Neural progenitor cell (in vitro differentiated cells): ENCODE measurements around the gene PPM1H. TPM values are rescaled to one million over a fixed set of nuclear protein-coding genes. Genes with fewer than 3 reads are reported as not detected.
A peak's percentile ranks its signal among the peaks of the same experiment; 100 is the strongest.

Source experiments
- DNase-seq: peaks from one replicate; pipeline ENCODE4 v3.0.0-alpha.2; 2016; ENCODE audit warnings: low spot score
- H2AFZ ChIP-seq: fragments of 200-600 bp; sonication (generic); replicated peaks from 2 replicates; pipeline ENCODE4 v1.6.1; 2016; ENCODE audit warnings: antibody characterized with exemption
- H3F3A ChIP-seq: fragments of 200-600 bp; sonication (generic); 2 replicates; pipeline ENCODE4 v1.6.1; 2016; ENCODE audit warnings: antibody characterized with exemption, low read depth
- H3K27ac ChIP-seq: fragments of 200-600 bp; sonication (generic); 2 replicates; pipeline ENCODE4 v1.5.1; 2016; ENCODE audit warnings: mild to moderate bottlenecking
- H3K27me3 ChIP-seq: fragments of 200-600 bp; sonication (generic); 2 replicates; pipeline ENCODE4 v1.6.1; 2016; ENCODE audit warnings: mild to moderate bottlenecking, moderate library complexity
- H3K36me3 ChIP-seq: fragments of 200-600 bp; sonication (generic); 2 replicates; pipeline ENCODE4 v1.5.1; 2016
- H3K4me1 ChIP-seq: fragments of 200-600 bp; sonication (generic); 2 replicates; pipeline ENCODE4 v1.6.1; 2016; ENCODE audit warnings: mixed run types
- H3K4me2 ChIP-seq: fragments of 200-600 bp; sonication (generic); 2 replicates; pipeline ENCODE4 v1.6.1; 2016
- H3K4me3 ChIP-seq: fragments of 200-600 bp; sonication (generic); 2 replicates; pipeline ENCODE4 v1.5.1; 2016
- H3K79me2 ChIP-seq: fragments of 200-600 bp; sonication (generic); 2 replicates; pipeline ENCODE4 v1.6.1; 2016; ENCODE audit warnings: low read depth
- H3K9ac ChIP-seq: fragments of 200-600 bp; sonication (generic); 2 replicates; pipeline ENCODE4 v1.6.1; 2016
- H3K9me3 ChIP-seq: fragments of 200-600 bp; sonication (generic); 2 replicates; pipeline ENCODE4 v1.5.1; 2016; ENCODE audit warnings: low read depth
- H4K20me1 ChIP-seq: fragments of 200-600 bp; sonication (generic); 2 replicates; pipeline ENCODE4 v1.6.1; 2016; ENCODE audit warnings: low read depth
- H3K27ac Mint-ChIP-seq: 3 replicates; pipeline ENCODE4 v1.8.0; 2021; ENCODE audit warnings: mixed read lengths
- H3K27me3 Mint-ChIP-seq: 2 replicates; pipeline ENCODE4 v1.8.0; 2022; ENCODE audit warnings: low read depth, mild to moderate bottlenecking, inconsistent platforms, moderate library complexity, mixed read lengths; ENCODE audit not compliant: insufficient read depth
- H3K36me3 Mint-ChIP-seq: 3 replicates; pipeline ENCODE4 v1.8.0; 2021; ENCODE audit warnings: mixed read lengths
- H3K4me1 Mint-ChIP-seq: 3 replicates; pipeline ENCODE4 v1.8.0; 2021; ENCODE audit warnings: mixed read lengths
- H3K4me3 Mint-ChIP-seq: 3 replicates; pipeline ENCODE4 v1.8.0; 2021; ENCODE audit warnings: mild to moderate bottlenecking, moderate library complexity, mixed read lengths
- H3K9me3 Mint-ChIP-seq: 3 replicates; pipeline ENCODE4 v1.8.0; 2020; ENCODE audit warnings: mixed read lengths
- EZH2 ChIP-seq: fragments of 200-600 bp; sonication (generic); IDR thresholded peaks from 2 replicates; pipeline ENCODE4 v1.6.1; 2017; ENCODE audit warnings: antibody characterized with exemption, mild to moderate bottlenecking, moderate library complexity
- EZH2phosphoT487 ChIP-seq: fragments of 200-600 bp; sonication (generic); IDR thresholded peaks from 2 replicates; pipeline ENCODE4 v1.6.1; 2017; ENCODE audit warnings: antibody characterized with exemption
- total RNA-seq: library from RNA; depleted of rRNA; stranded (reverse); fragments of >200 nt; gene quantifications from 2 replicates; pipeline ENCODE4 v1.2.3, GENCODE V29; 2015; ENCODE audit warnings: low replicate concordance
- TF ChIP-seq, protein P1 (sequence below): fragments of 200-600 bp; sonication (generic); IDR thresholded peaks from 2 replicates; pipeline ENCODE4 v1.5.1; 2017; ENCODE audit warnings: antibody characterized with exemption, mild to moderate bottlenecking

PPM1H gene
- total RNA-seq, 1 donor from 2014 or later = 4.6 TPM

DNA sequence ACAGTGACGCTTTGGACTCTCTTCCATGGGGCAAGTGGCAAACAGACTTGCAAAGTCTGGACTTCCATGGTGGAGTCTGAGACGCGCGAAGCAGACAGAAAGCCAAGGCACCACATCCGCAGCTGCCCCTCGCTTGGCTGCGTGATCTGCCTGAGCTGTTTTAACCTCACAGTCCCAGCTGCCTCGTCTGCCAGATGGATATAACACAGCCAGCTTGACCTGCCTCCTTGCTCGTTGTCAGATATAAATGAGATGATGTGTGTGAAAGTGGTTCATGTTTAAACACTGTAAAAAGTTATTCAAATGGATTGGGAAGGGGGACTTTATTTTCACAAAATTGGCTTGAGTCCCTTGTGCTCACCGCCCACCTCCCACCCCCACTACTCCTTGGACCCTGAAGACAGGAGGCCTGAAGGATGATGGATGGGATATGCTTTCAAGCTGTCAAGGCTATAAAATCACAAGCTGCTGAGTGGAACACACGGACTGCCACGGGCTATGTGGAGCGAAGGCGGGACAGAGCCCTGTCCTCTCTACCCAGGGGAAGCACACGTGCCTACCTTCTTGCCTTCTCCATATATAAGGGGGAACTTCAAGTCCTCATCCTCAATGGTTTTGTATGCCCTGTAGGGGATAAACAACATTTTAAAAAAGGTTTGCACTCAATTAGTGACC is 241.4 kb downstream of the PPM1H start:
- Histone ChIP-seq H3K4me2 (no peak overlapping the region), H3K9ac (no peak overlapping the region), H2AFZ (peak overlapping the region; percentile 64), H3K27me3 (no peaks in the 10 kb centered on the region), H4K20me1 (no peaks in the 10 kb centered on the region), H3F3A (peaks cover 7% of the 10 kb centered on the region), H3K9me3 (no peaks in the 10 kb centered on the region), H3K79me2 (no peaks in the 10 kb centered on the region), H3K4me1 (peaks cover 11% of the 10 kb centered on the region), H3K4me3 (no peak overlapping the region), H3K27ac (no peak overlapping the region), H3K36me3 (no peaks in the 10 kb centered on the region)
- H3K4me1 Mint-ChIP-seq = peaks cover 18% of the 10 kb centered on the region
- no peak overlapping the region for H3K4me3 Mint-ChIP-seq
- H3K36me3 Mint-ChIP-seq = peaks cover 33% of the 10 kb centered on the region
- H3K27ac Mint-ChIP-seq = no peak overlapping the region
- TF ChIP-seq, protein P1, sequence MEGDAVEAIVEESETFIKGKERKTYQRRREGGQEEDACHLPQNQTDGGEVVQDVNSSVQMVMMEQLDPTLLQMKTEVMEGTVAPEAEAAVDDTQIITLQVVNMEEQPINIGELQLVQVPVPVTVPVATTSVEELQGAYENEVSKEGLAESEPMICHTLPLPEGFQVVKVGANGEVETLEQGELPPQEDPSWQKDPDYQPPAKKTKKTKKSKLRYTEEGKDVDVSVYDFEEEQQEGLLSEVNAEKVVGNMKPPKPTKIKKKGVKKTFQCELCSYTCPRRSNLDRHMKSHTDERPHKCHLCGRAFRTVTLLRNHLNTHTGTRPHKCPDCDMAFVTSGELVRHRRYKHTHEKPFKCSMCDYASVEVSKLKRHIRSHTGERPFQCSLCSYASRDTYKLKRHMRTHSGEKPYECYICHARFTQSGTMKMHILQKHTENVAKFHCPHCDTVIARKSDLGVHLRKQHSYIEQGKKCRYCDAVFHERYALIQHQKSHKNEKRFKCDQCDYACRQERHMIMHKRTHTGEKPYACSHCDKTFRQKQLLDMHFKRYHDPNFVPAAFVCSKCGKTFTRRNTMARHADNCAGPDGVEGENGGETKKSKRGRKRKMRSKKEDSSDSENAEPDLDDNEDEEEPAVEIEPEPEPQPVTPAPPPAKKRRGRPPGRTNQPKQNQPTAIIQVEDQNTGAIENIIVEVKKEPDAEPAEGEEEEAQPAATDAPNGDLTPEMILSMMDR = no peak
- TF ChIP-seq EZH2phosphoT487 (no peak), EZH2 (no peak)
- H3K27me3 Mint-ChIP-seq = no peaks in the 10 kb centered on the region
- H3K9me3 Mint-ChIP-seq = peaks cover 2% of the 10 kb centered on the region
- DNase-seq = no peak

DNA sequence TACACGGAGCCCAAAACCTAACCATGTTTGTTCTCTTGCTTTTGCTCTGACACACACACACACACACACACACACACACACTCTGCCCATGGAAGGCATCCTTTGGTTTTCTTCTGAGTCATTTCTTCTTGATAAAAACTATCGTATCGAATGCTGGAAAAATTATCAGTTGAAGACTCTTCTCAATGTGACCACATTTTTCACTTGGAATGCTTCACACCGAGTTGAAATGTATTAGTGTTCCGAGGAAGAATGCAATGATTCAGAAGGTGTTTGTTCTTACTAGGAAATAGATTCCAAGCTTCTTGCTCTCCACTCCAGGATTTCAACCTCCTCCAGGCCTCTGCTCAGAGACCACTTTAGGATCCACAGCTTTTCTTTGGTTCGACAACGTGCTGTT is 242.1 kb downstream of the PPM1H start:
- Histone ChIP-seq H3F3A (peaks cover 7% of the 10 kb centered on the region), H3K79me2 (no peaks in the 10 kb centered on the region), H3K4me3 (no peak overlapping the region), H3K9me3 (no peaks in the 10 kb centered on the region), H3K4me1 (peaks cover 11% of the 10 kb centered on the region), H3K27ac (no peak overlapping the region), H2AFZ (peak overlapping the region; percentile 64), H3K9ac (no peak overlapping the region), H3K36me3 (no peaks in the 10 kb centered on the region), H3K27me3 (no peaks in the 10 kb centered on the region), H4K20me1 (no peaks in the 10 kb centered on the region), H3K4me2 (no peak overlapping the region)
- DNase-seq = no peak
- Mint-ChIP-seq H3K4me1 (peaks cover 18% of the 10 kb centered on the region), H3K36me3 (peaks cover 38% of the 10 kb centered on the region), H3K4me3 (no peak overlapping the region), H3K27ac (no peak overlapping the region), H3K27me3 (no peaks in the 10 kb centered on the region), H3K9me3 (peaks cover 2% of the 10 kb centered on the region)
- TF ChIP-seq EZH2 = no peak
- TF ChIP-seq, protein P1 = no peak
- TF ChIP-seq EZH2phosphoT487 = no peak

DNA sequence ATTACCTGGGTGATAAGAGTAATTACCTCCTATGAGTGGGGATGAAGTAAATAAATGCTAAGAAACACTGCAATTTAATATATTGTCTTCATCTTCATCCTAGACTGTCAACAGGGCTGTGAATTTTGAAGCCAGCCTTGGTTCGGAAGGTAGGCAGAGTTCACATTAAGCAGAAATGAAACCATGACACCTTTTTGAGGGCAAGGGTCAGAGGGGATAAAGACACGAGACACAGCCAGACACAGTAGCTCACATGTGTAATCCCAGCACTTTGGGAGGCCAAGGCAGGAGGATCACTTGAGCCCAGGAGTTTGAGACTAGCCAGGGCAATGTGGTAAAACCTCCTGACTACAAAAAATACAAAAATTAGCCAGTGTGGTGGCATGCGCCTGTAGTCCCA is 243.6 kb downstream of the PPM1H start:
- Histone ChIP-seq H3K36me3 (no peaks in the 10 kb centered on the region), H3F3A (peaks cover 7% of the 10 kb centered on the region), H3K4me3 (no peak overlapping the region), H3K27ac (no peak overlapping the region), H3K79me2 (no peaks in the 10 kb centered on the region), H2AFZ (no peak overlapping the region), H3K9ac (no peak overlapping the region), H3K4me1 (peaks cover 11% of the 10 kb centered on the region), H3K4me2 (no peak overlapping the region), H3K27me3 (no peaks in the 10 kb centered on the region), H4K20me1 (no peaks in the 10 kb centered on the region), H3K9me3 (no peaks in the 10 kb centered on the region)
- no peak for DNase-seq
- Mint-ChIP-seq H3K4me3 (no peak overlapping the region), H3K27ac (no peak overlapping the region), H3K4me1 (peaks cover 18% of the 10 kb centered on the region), H3K27me3 (no peaks in the 10 kb centered on the region), H3K9me3 (peaks cover 2% of the 10 kb centered on the region), H3K36me3 (peaks cover 35% of the 10 kb centered on the region)
- TF ChIP-seq, protein P1 = no peak
- TF ChIP-seq EZH2phosphoT487 (no peak), EZH2 (no peak)
